Panc1 (cell line): ENCODE measurements around the gene GNLY. TPM values are rescaled to one million over a fixed set of nuclear protein-coding genes. Genes with fewer than 3 reads are reported as not detected.

Experiments used
- ATAC-seq: fragments of 200-7000 bp; cut with Tn5 transposase; 2 replicates; pipeline ENCODE4 v1.9.1; 2020; ENCODE audit warnings: mild to moderate bottlenecking, moderate library complexity
- BruUV-seq: library from RNA; stranded (reverse); fragments of 400-500 nt; replicated peaks from 2 replicates; lab custom pipeline; 2021; lab: Mats Ljungman, UMichigan
- CTCF ChIA-PET: fragments of 300-600 bp; sonication (Branson Sonifier 250); formaldehyde crosslinking; loops from one replicate; lab custom pipeline; 2022; ENCODE audit warnings: antibody characterized with exemption; lab: Charles Lee
- POLR2A ChIA-PET: fragments of 300-600 bp; sonication (Branson Sonifier 250); formaldehyde crosslinking; loops from one replicate; lab custom pipeline; 2022; ENCODE audit warnings: antibody characterized with exemption; lab: Charles Lee
- DNase-seq: peaks from one replicate; pipeline ENCODE4 v3.0.0-alpha.2; 2010; ENCODE audit warnings: low read depth, low spot score
- H3K27ac ChIP-seq: 2 replicates; pipeline ENCODE4 v1.5.1; 2011; ENCODE audit warnings: mild to moderate bottlenecking, low read length, inconsistent platforms
- H3K27me3 ChIP-seq: fragments of 200-500 bp; sonication (Bioruptor generic); 2 replicates; pipeline ENCODE4 v1.6.0; 2014; ENCODE audit warnings: low read length, inconsistent platforms; ENCODE audit not compliant: control insufficient read depth, insufficient read depth
- H3K36me3 ChIP-seq: fragments of 200-500 bp; sonication (Bioruptor generic); 2 replicates; pipeline ENCODE4 v1.5.1; 2014; ENCODE audit warnings: inconsistent platforms, mild to moderate bottlenecking, low read length, moderate library complexity; ENCODE audit not compliant: control insufficient read depth, insufficient read depth
- H3K4me1 ChIP-seq: 2 replicates; pipeline ENCODE4 v1.5.1; 2011; ENCODE audit warnings: inconsistent platforms, mild to moderate bottlenecking, low read length, moderate library complexity; ENCODE audit not compliant: control insufficient read depth, insufficient read depth
- H3K4me3 ChIP-seq, 2 experiments: 2 replicates each; pipeline ENCODE4 v1.5.1; 2011 to 2012; ENCODE audit warnings: low read depth in 2 of 2, low read length in 2 of 2, mild to moderate bottlenecking in 2 of 2, inconsistent platforms in 1 of 2, moderate library complexity in 1 of 2
- H3K9me3 ChIP-seq: fragments of 200-500 bp; sonication (Bioruptor generic); 2 replicates; pipeline ENCODE4 v1.5.1; 2014; ENCODE audit warnings: low read depth, mild to moderate bottlenecking, inconsistent platforms, low read length, moderate library complexity; ENCODE audit not compliant: control insufficient read depth, insufficient read depth
- CTCF ChIP-seq: fragments of 450-650 bp; IDR thresholded peaks from 2 replicates; pipeline ENCODE4 v1.5.1; 2017; ENCODE audit warnings: mild to moderate bottlenecking
- POLR2AphosphoS5 ChIP-seq: IDR thresholded peaks from 2 replicates; pipeline ENCODE4 v1.6.1; 2012; ENCODE audit warnings: mild to moderate bottlenecking, low read depth, low read length, moderate library complexity
- REST ChIP-seq, 2 experiments: IDR thresholded peaks; 2 replicates each; pipeline ENCODE4 v1.6.1; 2011 to 2012; ENCODE audit warnings: low read depth in 2 of 2, control low read depth in 1 of 2, low read length in 1 of 2, mild to moderate bottlenecking in 1 of 2, moderate library complexity in 1 of 2; ENCODE audit not compliant: insufficient read depth in 1 of 2
- SIN3A ChIP-seq: IDR thresholded peaks from 2 replicates; pipeline ENCODE4 v1.6.1; 2012; ENCODE audit warnings: low read depth, mild to moderate bottlenecking, low read length, moderate library complexity, borderline replicate concordance; ENCODE audit not compliant: insufficient read depth
- TCF7L2 ChIP-seq: IDR thresholded peaks from 2 replicates; pipeline ENCODE4 v1.6.1; 2011; ENCODE audit warnings: mild to moderate bottlenecking, low read depth, low read length, inconsistent platforms
- in situ Hi-C: cut with HindIII; loops from 2 replicates; pipeline ENCODE4 v1.10.0; 2016; ENCODE audit warnings: low sequenced_read_pairs, low pct_unique_long_range_greater_than_20kb
- intact Hi-C: fragments of 100-400 bp; cut with micrococcal nuclease; formaldehyde crosslinking; loops from one replicate; pipeline ENCODE4 v1.10.0; 2022; ENCODE audit not compliant: unreplicated experiment
- total RNA-seq: library from RNA; stranded (reverse); gene quantifications from one replicate; pipeline ENCODE4 v1.2.1, GENCODE V29; 2021; ENCODE audit not compliant: unreplicated experiment

Gene GNLY
- total RNA-seq, 1 experiment from 2014 or later: not detected

- intact Hi-C loops (no loop called here), in situ Hi-C loops (no loop called here)
- H3K36me3 ChIP-seq: no peaks in the 10 kb centered on the region
- no peak for DNase-seq
- no peak overlapping the region for H3K27ac ChIP-seq
- ChIA-PET CTCF (interaction anchor here (0.5 to 0.6 kb wide), 3 partner anchors 15 to 125 kb away, joined by 3 to 7 read pairs (median 5); no protein-coding TSS in a partner anchor), POLR2A (no interaction called here)
- no peak for ATAC-seq
- no peaks in the 10 kb centered on the region for H3K9me3 ChIP-seq
- H3K4me3 ChIP-seq: no peak overlapping the region
- no peaks in the 10 kb centered on the region for H3K27me3 ChIP-seq
- TF ChIP-seq SIN3A: no peak
- no peak for TF ChIP-seq CTCF
- no peak for TF ChIP-seq POLR2AphosphoS5
- TF ChIP-seq REST (IDR thresholded peaks at IDR 0.05; ENCODE audit: insufficient read depth in 1 of 2, low read depth in 2 of 2, low read length in 1 of 2): no peak
- TF ChIP-seq TCF7L2: no peak
- peaks cover 12% of the 10 kb centered on the region; the same call in 1 of the 2 replicates for H3K4me1 ChIP-seq
- BruUV-seq: no TSS peak
Observed at GRCh38 chr2:85697716-85698115, 3.6 kb downstream of the GNLY start.

GRCh38 chr2:85698184-85698879 is 4.2 kb downstream of the GNLY start:
- DNase-seq (no peak), ATAC-seq (no peak)
- POLR2A ChIA-PET: no interaction called here
- CTCF ChIA-PET: interaction anchor here (0.5 kb wide), 1 partner anchor 124 kb away, joined by 7 read pairs; no protein-coding TSS in a partner anchor
- no TSS peak for BruUV-seq
- Histone ChIP-seq H3K9me3 (no peaks in the 10 kb centered on the region), H3K4me3 (no peak overlapping the region), H3K27ac (no peak overlapping the region), H3K27me3 (no peaks in the 10 kb centered on the region), H3K4me1 (peaks cover 14% of the 10 kb centered on the region; the same call in 1 of the 2 replicates), H3K36me3 (no peaks in the 10 kb centered on the region)
- intact Hi-C loops (no loop called here), in situ Hi-C loops (no loop called here)
- no peak for TF ChIP-seq REST (IDR thresholded peaks at IDR 0.05; ENCODE audit: insufficient read depth in 1 of 2, low read depth in 2 of 2, low read length in 1 of 2)
- TF ChIP-seq POLR2AphosphoS5: no peak
- TF ChIP-seq TCF7L2: no peak
- TF ChIP-seq SIN3A: no peak
- no peak for TF ChIP-seq CTCF
